NCI-H460 (cell line): ENCODE data around the gene SMCR8. TPM values are rescaled to one million over a fixed set of nuclear protein-coding genes. Genes with fewer than 3 reads are reported as not detected.
"Not testable (repeated sequence)": the region's sequence is repeated elsewhere in the genome, so short reads cannot be mapped to it uniquely, and the experiment has no call there.

Experiments used
- DNase-seq: peaks from one replicate; pipeline ENCODE4 v3.0.0-alpha.2; 2016; ENCODE audit warnings: low read depth; ENCODE audit errors: extremely low read depth
- total RNA-seq: library from RNA; depleted of rRNA; stranded (reverse); fragments of >200 nt; shearing (Covaris generic); gene quantifications from 2 replicates; pipeline ENCODE4 v1.2.3, GENCODE V29; 2014

The SMCR8 gene
- total RNA-seq, 1 experiment from 2014 or later = 19.9 TPM

DNA sequence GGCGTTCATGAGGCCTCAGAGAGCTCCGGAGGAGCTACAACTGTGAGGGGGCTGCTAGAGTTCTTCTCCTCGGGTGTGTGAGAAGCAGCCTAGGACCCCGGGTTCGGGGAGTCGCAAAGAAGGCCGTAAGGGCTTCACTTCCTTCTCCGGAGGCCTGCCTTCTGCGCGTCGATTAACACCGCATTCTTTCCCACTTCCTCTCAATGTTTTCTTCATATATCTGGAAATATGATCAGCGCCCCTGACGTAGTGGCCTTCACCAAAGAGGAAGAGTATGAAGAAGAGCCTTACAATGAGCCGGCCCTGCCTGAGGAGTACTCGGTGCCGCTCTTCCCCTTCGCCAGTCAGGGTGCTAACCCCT lies 449 bp downstream of the SMCR8 start:
- no peak for DNase-seq

- DNase-seq = no peak
Observed at GRCh38 chr17:18315961-18316360, 868 bp downstream of the SMCR8 start.

GRCh38 chr17:18318117-18318516 lies 3.0 kb downstream of the SMCR8 start:
- no peak for DNase-seq

DNA sequence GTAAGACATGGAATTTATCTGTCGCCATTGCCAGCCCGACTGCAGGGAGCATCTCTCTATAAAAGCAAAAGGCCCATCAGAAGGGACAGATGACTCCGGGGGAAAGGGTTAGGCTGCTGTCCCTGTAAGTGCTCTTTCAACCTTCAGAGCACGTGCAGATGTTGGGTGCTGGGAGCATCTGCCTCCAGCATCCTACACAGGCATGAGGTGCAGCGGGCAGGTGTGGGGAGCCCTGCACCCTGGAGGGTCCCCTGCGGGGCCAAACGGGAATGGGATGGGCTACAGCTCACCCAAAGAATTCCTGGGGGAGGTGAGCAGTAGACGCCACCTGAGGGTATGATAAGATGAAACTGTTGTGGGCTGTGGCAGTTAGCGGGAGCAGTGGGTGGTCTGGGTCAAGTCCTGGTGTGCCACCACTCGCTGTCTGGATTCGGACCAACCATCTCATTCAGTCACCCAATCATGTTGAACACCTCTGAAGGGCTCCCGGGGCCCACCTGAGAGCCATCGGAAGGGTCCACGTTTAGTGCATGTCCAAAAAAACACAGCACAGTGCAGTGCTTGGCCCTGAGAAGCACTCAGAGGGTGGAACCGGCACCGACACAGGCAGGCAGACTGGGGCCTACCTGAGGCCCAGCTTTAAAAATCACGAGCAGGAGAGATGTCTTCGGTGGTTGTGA lies 3.8 kb downstream of the SMCR8 start:
- DNase-seq = no peak

DNA sequence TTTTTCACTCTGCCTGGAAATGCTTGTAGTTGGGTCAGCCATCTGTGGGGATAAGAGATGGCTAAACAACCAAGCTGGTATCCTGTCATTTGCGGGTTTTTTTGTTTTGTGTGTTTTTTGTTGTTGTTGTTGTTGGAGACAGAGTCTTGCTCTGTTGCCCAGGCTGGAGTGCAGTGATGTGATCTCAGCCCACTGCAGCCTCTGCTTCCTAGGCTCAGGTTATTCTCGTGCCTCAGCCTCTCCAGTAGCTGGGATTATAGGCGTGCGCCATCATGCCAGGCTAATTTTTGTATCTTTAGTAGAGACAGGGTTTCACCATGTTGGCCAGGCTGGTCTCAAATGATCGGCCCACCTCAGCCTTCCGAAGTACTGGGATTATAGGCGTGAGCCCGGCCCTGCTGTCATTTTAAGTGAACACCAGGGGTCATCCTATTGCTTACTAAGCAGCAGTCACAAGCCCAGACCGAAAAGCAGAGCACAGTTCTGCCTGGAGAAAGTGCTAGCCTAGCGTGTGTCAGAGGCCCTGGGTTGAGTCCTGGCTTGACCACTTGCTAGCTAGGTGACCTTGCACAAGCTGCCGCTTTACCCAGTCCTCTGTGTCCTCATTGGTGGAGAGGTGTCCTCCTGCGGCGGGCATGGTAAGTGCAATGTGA lies 4.6 kb downstream of the SMCR8 start:
- no peak for DNase-seq

- no peak for DNase-seq
Observed at GRCh38 chr17:18320301-18320700, 5.2 kb downstream of the SMCR8 start.

DNA sequence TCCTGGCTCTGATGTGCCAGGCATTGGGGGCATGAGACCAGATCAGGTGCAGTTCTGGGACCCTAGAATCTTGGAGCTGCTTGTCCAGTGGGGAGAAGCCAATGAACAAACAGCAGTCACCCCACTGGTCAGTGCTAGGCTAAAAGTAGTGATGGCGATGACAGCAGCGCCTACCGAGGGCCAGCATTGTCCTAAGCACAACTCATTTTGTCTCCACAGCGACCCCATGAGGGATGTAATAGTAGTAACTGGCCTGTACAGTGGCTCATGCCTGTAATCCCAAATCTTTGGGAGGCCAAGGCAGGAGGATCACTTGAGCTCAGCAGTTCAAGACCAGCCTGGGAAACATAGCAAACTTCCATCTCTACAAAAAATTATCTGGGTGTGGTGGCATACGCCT lies 6.2 kb downstream of the SMCR8 start:
- peak; percentile 30 for DNase-seq

- DNase-seq = no peak
Observed at GRCh38 chr17:18322522-18322921, 7.4 kb downstream of the SMCR8 start.

DNA sequence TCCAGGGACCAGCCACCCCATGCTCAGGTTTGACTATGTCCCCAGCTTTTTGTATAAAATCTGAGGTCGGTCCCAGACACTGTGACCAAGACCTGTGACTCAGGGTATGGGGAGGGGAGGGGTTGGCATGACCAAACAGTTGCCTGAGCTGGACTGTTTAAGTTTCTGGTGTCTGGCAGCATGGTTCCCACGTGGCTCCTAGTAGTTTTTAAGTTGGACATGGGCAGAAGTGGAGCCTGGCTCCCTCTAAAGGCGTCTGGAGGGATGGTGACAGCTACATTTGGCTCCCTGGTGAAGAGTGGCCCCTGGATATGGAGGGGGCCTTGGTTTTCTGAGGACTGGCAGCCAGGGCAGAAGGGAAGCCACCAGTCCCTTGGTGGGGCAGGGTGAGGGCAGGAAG lies 7.9 kb downstream of the SMCR8 start:
- no peak for DNase-seq

GRCh38 chr17:18323507-18324139 lies 8.5 kb downstream of the SMCR8 start:
- no peak for DNase-seq

GRCh38 chr17:18324140-18325050 lies 9.3 kb downstream of the SMCR8 start:
- DNase-seq = no peak

DNA sequence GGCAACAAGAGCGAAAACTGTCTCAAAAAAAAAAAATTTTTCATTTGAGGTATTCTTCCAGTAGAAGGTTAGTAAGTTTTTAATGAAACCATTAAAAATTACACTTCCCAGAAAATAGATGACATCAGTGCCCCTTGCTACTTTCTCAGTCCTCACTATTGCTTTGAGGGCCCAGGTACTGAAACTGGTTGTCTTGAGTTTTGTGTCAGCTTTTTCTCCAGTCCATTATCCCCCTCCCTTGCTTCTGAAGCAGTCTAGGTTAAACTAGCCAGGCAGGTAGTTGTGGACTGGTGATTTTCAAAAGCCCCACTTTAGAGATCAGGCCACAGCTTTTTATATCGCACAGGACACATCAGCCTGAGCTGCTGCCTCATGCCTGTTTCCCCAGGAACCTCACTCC lies 10.9 kb downstream of the SMCR8 start:
- no peak for DNase-seq

- DNase-seq = no peak
Observed at GRCh38 chr17:18326572-18326971, 11.5 kb downstream of the SMCR8 start.

DNA sequence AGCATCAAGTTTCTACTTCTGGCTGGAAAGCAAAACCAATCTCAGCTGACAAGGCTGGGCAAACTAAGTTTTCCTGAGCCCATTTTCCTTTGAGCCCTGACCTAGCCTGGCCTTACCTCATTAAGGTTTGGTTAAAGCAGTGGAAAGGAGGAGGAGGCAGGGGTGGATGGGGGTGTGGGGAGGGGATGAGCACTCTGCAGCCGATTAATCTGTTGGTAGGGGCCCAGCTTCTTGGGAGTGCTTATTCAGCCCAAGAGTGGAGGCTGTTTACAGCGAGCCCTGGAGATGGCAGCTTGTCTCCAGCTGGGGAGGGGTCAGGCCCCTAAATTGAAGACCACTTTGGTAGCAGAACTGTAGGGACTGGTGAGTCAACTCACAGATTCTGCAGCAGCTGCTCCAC lies 12.0 kb downstream of the SMCR8 start:
- DNase-seq = no peak

DNA sequence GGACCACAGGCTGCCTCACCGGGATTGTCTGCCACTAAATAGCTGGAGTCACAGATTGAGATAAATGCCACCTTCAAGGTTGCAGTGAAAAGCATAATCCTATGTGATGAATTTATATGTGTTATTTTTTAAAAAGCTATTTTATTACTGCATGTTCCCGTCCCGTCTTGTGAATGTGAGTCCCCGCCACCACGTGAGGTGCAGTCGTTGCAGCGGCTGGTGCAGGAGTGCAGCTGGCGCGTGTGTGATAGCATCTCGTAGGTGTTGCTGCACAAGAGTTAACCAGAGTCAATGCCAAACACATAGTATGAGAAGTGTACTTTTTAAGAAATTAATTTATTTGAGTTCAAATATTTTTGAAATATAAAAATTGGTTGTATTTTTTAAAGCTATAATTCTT lies 12.5 kb downstream of the SMCR8 start:
- DNase-seq = no peak

DNA sequence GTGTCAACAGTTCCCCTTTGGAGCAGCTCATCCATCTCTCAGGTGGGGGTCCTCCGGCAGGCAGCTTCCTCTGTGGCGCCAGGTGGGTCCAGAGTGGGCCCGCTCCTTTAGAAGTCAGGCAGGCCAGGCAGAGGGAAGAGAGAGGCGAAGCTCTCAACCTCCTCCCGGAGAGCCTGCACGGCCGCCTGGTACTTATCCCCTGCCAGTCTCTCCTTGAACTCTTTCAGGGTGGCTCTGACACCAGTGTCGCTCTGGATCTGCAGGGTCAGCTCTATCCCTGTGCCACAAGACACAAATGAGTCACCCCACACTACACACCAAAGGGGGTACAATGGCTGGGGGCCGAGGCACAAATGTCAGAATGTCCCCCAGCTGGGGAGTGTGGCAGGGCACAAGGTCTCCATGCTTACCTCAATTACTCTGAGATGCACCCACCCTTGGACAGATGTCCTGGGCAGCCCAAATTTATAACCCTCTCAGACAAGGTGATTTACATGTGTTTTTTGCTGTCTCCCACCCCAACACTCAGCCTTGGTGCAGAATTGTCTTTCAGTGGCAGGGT lies 13.6 kb downstream of the SMCR8 start:
- DNase-seq = no peak

DNA sequence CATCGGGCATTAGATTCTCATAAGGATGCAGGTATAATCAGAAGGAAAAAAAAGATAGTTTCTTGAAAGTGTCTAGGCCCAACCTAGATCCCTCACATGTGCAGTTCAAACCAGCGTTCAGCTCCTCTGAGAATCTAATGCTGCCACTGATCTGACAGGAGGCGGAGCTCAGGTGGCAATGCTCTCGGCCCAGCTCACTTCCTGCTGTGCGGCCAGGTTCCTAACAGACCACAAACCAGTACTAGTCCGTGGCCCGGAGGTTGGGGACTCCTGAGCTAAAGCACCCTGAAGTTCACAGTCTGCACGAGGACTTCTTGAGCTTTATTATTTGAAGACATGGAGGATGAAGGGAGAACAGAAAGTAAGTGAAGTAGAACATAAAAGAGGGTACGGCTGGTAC lies 16.8 kb downstream of the SMCR8 start:
- DNase-seq = no peak

DNA sequence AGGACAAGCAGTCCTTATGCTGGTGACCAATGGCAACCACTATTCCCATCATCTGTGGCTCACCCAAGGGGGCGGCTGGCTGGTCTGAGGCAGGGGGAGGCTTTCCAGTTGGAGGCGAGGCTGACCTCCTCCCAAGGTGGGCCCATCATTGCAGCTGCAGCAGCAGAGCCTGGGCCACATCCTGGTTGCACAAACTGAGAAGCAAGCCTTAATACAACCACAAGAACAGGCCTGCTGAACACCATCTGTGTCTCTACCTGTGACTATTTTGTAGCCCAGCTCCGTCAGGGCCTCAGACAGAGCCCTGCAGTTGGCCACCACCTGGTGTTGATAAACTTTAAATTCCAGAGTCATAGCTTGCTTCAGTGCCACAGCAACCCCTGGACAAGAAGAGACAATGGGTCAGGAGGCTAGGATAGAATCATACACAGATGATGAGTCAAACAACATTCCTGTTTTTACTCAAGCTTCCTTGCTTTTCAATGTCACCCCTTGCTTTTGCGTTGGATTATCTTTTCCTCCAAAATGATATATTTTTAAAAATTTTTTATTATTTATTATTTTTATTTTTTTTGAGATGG lies 17.9 kb downstream of the SMCR8 start:
- no peak for DNase-seq

DNA sequence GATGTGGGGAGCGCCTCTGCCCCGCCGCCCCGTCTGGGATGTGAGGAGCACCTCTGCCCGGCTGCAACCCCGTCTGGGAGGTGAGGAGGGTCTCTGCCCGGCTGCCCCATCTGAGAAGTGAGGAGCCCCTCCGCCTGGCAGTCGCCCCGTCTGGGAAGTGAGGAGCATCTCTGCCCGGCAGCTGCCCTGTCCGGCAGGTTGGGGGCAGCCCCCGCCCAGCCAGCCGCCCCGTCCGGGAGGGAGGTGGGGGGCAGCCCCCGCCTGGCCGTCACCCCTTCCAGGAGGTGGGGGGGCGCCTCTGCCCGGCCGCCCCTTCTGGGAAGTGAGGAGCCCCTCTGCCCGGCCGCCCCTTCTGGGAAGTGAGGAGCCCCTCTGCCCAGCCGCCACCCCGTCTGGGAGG lies 23.1 kb downstream of the SMCR8 start:
- not testable (repeated sequence) for DNase-seq

- no peak for DNase-seq
Observed at GRCh38 chr17:18339933-18340332, 24.8 kb downstream of the SMCR8 start.

DNA sequence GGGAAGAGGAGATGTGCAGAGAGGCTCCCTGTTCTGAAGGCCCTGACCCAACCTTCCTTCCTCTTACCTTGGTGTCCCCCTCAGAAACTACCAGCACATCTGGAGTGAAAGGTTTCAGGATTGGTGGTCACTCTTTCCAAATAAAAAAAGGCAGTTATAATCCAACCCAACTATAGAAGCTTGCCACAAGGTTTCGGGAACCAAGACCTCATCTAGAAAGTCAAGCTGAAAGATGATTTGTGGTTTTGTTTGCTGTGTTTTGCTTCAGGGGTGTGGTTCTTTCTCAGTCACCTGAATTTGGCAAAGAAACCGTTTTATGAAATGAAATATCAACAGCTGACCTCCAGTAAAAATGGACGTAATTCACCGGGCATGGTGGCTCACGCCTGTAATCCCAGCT lies 28.9 kb downstream of the SMCR8 start:
- no peak for DNase-seq
